Stimulated activated effector memory CD8-positive, alpha-beta T cell treated with anti-CD3 and anti-CD28 coated beads, Interleukin-12 subunit alpha, Interleukin-12 subunit beta, amount 100 ng/mL, for 72 hours (primary cell): Measurements from ENCODE around the gene SCOC.

Experiments used
- ATAC-seq: fragments of 150-1000 bp; cut with Tn5 transposase; 2 replicates; pipeline ENCODE4 v1.10.0; 2021
- DNase-seq, 2 donors: peaks; one replicate each; pipeline ENCODE4 v3.0.0; 2021 to 2022; ENCODE audit warnings: low spot score in 2 of 2
- H3K27ac Mint-ChIP-seq: one replicate; pipeline ENCODE4 v1.8.0; 2022; ENCODE audit warnings: mild to moderate bottlenecking, mixed read lengths
- H3K36me3 Mint-ChIP-seq: one replicate; pipeline ENCODE4 v1.8.0; 2022; ENCODE audit warnings: mild to moderate bottlenecking, mixed read lengths
- H3K4me1 Mint-ChIP-seq: one replicate; pipeline ENCODE4 v1.8.0; 2022; ENCODE audit warnings: mixed read lengths
- H3K4me3 Mint-ChIP-seq: one replicate; pipeline ENCODE4 v1.8.0; 2022; ENCODE audit warnings: mild to moderate bottlenecking, mixed read lengths
- H3K9me3 Mint-ChIP-seq: one replicate; pipeline ENCODE4 v1.8.0; 2022; ENCODE audit warnings: mixed read lengths

SCOC gene

DNA sequence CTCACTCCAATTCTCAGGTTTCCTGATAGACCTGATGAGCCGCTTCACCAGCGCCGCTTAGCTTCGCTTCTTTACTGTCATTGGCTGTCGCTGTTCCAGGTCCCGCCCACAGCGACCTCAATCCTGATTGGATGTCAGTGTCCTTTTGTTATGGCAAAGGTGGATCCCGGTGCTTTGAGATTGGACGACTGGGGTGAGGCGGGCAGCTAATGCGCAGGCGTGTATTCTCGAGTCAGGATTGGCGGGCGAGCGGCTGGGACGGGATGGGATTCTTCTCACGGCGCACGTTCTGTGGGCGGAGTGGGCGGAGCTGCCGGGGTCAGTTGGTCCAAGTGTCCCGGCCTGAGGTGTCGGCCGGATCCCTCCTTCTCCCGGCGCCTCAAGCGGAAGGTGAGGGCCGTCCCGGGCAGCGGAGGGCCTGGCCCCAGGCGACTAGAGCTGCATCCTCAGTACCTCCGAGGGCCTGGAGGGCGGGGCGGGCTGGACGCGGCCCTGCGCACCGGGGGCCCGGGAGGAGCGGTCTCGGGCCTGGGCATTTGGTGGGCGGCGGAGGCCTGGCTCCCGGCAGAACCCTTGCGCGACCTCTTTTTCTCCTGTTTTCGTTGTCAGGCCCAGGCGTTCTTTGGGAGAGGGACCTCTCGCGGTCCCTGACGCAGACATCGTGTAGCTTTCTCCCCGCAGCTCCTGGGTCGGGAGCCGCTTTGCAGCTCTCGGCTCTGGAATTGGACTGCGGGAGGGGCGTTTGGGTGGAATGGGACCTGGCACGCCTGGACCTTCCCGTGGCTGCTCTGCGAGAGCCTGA, at the start of gene SCOC:
SCOC (plus strand) TSS at position 319 of the 802 bp plus-strand sequence. CDS start 5,525 bp downstream, outside the sequence.
- H3K27ac Mint-ChIP-seq, result no peak within 1 kb of the TSS
- peak; percentile 94 for ATAC-seq
- H3K36me3 Mint-ChIP-seq, result no peaks in the 10 kb centered on the region
- no peak within 1 kb of the TSS for H3K4me3 Mint-ChIP-seq
- DNase-seq, result peak; percentile 85 to 97
- no peaks in the 10 kb centered on the region for H3K9me3 Mint-ChIP-seq
- H3K4me1 Mint-ChIP-seq, result peaks cover 31% of the 10 kb centered on the region

DNA sequence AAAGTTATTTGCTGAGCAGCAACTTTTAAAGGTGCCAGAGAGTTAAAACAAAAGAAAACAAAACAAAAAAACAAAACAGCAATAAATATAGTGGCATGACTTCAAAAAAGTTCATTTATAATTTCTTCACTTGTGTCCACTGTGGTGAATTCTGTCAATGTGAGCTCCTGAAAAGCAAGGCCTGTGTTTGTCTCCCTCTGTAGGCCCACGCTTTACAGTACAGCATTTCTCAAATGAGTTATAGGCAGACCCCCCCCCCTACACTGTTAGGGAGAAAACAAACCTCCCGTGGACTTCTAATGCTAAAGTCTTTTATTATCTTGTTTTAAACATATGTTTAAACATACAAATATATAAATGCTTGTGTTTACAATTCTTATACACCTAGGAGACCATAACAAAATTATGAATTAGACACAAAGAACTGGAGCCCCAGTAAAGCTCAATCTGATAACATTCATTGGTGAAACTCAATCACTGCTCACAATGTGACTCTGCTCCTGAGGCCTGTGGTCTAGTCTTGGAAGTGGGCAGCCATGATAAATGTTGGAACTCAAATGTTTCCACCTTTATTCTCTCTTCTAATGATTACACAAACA, 47.0 kb upstream of the SCOC start:
- ATAC-seq (no peak), DNase-seq (no peak)
- Mint-ChIP-seq H3K4me1 (peaks cover 4% of the 10 kb centered on the region), H3K4me3 (no peak overlapping the region), H3K27ac (no peak overlapping the region), H3K9me3 (no peaks in the 10 kb centered on the region), H3K36me3 (no peaks in the 10 kb centered on the region)

DNA sequence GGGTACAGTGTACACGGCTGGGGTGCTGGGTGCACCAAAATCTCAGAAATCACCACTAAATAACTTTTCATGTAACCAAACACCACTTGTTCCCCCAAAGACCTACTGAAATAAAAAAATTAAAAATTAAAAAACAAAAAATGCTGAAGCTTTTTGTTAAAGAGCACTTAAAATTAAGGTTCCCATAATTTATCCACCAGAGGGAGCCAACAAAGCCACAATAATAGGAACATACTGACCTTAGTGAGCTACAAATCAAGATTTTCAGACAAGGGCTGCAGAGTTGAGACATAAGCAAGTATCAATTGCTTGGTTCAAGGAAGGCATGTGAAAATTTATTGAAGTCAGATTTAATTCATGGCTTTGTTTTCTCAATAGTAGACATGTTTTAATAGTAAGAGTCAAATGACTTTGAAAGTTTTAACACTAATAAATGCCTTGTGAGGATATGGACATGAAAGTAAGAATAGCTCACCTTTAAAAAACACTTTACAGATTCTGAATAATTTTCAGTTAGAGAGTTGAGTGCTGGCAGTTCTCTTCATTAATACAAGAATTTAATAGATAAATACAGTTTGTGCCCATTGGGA, 43.0 kb upstream of the SCOC start:
- H3K27ac Mint-ChIP-seq, result no peak overlapping the region
- no peak for DNase-seq

DNA sequence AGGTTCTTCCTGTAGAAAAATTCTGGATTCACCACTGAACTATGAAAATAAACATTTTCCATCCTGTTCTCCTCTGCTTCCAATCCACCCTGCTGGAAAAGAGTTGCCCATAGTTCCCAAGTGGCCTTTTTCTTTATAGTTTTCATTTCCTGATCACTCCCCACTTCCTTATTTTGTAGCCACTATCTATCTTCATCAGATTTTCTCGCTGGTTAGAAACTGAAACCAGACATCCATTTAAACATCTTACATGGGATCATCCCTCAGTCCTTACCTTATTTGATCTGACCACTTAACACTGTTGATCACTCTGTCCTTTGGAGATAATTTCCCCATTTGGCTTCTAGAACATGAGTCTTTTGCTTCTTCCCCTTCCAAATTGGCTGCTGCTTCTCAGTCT, 42.2 kb upstream of the SCOC start:
- peaks cover 7% of the 10 kb centered on the region for H3K4me1 Mint-ChIP-seq
- ATAC-seq, result no peak

More for the DNA sequence above, 43.0 kb upstream of the SCOC start:
- Mint-ChIP-seq H3K4me1 (peaks cover 7% of the 10 kb centered on the region), H3K4me3 (no peak overlapping the region), H3K9me3 (no peaks in the 10 kb centered on the region), H3K36me3 (no peaks in the 10 kb centered on the region)
- ATAC-seq, result no peak

DNA sequence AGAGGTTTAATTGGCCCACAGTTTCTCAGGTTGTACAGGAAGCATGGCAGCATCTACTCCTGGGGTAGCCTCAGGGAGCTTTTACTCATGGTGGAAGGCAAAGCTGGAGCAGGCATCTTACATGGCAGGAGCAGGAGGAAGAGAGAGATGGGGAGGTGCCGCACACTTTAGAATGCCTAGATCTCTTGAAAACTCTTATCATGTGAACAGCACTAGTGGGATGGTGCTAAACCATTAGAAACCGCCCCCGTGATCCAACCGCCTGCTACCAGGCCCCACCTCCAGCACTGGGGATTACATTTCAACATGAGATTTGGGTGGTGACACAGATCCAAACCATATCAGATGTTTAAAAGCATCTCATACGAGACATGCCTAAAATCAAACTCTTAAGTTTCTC, 41.6 kb upstream of the SCOC start:
- Mint-ChIP-seq H3K4me1 (peaks cover 7% of the 10 kb centered on the region), H3K27ac (no peak overlapping the region), H3K9me3 (no peaks in the 10 kb centered on the region), H3K36me3 (no peaks in the 10 kb centered on the region), H3K4me3 (no peak overlapping the region)
- ATAC-seq (no peak), DNase-seq (no peak)

More for the DNA sequence above, 42.2 kb upstream of the SCOC start:
- Mint-ChIP-seq H3K27ac (no peak overlapping the region), H3K9me3 (no peaks in the 10 kb centered on the region), H3K36me3 (no peaks in the 10 kb centered on the region), H3K4me3 (no peak overlapping the region)
- DNase-seq, result no peak

DNA sequence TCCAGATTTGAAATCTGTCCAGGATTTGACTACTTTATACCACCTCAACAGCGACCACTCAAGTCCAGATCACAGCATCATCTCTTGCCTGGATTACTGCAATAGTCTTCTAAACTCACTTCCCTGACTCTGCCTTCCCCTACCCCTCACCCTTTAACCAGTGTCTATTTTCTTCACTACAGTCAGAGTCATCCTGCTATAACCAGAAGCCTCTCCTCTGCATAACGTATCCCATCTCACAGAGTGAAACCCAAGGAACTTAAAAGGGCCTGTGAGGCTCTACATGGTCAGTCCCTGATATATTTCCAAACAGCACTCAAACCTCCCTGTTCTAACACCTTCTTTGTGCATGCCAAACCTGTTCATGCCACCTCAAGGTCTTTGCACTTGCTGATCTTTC, 40.7 kb upstream of the SCOC start:
- no peak overlapping the region for H3K4me3 Mint-ChIP-seq
- no peaks in the 10 kb centered on the region for H3K9me3 Mint-ChIP-seq

DNA sequence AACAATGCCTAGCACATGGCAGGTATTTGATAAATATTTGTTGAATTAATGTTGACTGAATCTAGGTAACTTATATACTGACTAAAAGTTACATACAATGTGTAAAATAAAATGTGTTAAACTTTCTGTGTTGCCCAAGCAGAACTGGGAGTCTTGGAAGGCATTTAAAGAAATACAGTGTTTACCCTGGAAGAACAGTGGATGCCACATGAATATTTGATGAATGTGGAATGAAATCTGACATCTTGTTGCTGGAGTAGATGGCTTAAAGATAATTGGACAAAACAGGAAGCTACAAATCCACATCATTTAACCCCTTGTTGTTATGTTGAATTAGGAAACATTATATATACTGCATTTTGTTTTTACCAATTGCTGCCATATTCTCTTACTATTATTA, 39.9 kb upstream of the SCOC start:
- Mint-ChIP-seq H3K27ac (no peak overlapping the region), H3K9me3 (no peaks in the 10 kb centered on the region), H3K4me1 (peaks cover 7% of the 10 kb centered on the region), H3K4me3 (no peak overlapping the region), H3K36me3 (no peaks in the 10 kb centered on the region)
- DNase-seq, result no peak
- ATAC-seq, result no peak

More for the DNA sequence above, 40.7 kb upstream of the SCOC start:
- ATAC-seq (no peak), DNase-seq (no peak)
- H3K27ac Mint-ChIP-seq, result no peak overlapping the region
- peaks cover 7% of the 10 kb centered on the region for H3K4me1 Mint-ChIP-seq
- no peaks in the 10 kb centered on the region for H3K36me3 Mint-ChIP-seq

DNA sequence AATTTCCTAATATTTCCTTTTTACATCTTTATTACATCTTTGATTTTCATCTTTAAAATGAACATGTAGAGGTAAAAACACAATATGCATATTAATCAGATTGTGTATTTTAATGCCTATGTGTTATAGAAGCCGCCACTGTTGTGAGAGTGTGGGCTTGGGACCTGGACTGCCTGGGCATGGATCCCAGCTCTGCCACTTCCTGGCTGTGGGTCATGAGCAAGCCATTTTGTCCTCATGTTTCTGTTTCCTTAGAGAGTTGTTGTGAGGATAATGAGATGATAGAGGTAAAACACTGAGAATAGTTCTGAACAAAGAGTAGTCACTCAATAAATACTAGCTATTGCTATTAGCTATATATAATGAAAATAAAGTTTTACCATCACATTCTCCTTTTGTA, 38.4 kb upstream of the SCOC start:
- Mint-ChIP-seq H3K9me3 (no peaks in the 10 kb centered on the region), H3K4me1 (peaks cover 7% of the 10 kb centered on the region), H3K36me3 (no peaks in the 10 kb centered on the region), H3K27ac (no peak overlapping the region), H3K4me3 (no peak overlapping the region)
- ATAC-seq (no peak), DNase-seq (no peak)

DNA sequence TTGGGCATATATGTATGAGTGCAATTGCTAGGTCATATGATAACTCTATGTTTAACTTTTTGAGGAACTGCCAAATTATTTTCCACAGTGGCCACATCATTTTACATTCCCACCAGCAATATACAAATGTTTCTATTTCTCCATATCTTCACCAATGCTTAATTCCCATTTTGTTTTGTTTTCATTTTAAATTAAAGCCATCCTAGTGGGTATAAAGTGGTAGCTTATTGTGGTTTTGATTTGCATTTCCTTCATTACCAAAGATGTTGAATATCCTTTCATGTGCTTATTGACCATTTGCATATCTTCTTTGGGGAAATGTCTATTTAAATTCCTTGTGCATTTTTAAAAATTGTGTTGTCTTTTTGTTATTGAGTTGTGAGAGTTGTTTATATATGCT, 36.7 kb upstream of the SCOC start:
- DNase-seq (no peak), ATAC-seq (no peak)
- Mint-ChIP-seq H3K36me3 (no peaks in the 10 kb centered on the region), H3K4me1 (peaks cover under 1% of the 10 kb centered on the region), H3K27ac (no peak overlapping the region), H3K4me3 (no peak overlapping the region), H3K9me3 (no peaks in the 10 kb centered on the region)

DNA sequence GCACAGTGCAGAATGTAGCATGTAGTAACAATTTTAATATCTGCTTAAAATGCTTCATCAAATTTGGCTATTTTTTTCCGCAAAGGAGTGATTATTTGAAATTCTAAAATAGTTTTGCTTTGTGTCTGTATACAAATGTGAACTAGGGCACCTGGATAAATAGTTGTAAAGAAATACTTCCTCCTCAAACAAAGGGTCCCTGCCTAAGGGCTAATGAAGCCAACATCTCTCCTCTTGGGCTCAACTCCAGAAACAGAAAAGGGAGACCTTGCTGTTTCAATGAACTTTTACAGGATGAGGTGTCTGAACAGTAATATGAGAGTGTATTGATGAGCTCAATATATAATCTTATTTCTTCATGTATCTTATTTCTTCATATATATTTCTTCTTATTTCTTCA, 30.8 kb upstream of the SCOC start:
- no peak for ATAC-seq

DNA sequence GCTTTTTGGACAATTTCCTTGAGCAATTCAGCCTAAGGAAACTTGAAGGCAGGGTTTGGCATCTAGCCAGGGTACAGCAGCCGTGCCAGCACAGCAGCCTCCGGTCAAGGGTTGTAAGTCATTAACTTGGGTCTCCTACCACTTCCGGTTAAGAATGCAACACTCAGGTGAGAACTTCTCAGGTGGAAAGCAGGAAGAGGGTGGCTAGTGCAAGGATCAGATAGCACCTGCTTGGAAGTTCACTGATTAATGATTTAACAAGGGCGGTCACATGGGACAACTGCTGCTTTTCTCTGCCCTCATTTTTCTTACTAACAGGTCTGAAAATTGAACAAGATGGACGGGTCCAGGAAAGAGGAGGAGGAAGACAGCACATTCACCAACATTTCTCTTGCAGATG, 30.1 kb upstream of the SCOC start:
- Mint-ChIP-seq H3K36me3 (no peaks in the 10 kb centered on the region), H3K27ac (no peak overlapping the region), H3K9me3 (no peaks in the 10 kb centered on the region), H3K4me3 (no peak overlapping the region), H3K4me1 (no peaks in the 10 kb centered on the region)
- ATAC-seq, result no peak
- no peak for DNase-seq

More for the DNA sequence above, 30.8 kb upstream of the SCOC start:
- Mint-ChIP-seq H3K36me3 (no peaks in the 10 kb centered on the region), H3K4me3 (no peak overlapping the region), H3K27ac (no peak overlapping the region), H3K9me3 (no peaks in the 10 kb centered on the region), H3K4me1 (no peaks in the 10 kb centered on the region)
- no peak for DNase-seq

DNA sequence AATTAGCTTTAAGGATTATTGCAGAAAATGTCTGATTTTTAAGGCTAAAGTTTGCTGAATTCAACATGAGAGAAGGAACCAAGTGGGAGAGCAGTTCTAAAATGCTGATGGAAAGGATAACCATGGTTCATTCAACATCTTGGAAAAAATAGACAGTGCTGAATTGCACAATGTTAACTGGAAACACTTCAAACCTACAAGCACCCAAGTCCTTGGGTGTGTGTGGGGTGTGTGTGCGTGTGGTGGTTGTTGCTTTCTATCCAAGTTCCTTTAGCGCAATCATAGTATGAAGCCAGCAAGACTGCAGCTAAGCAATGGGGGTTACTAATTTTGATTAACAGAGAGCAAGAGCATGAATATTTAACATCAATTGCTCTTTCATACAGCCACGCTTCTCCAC, 29.3 kb upstream of the SCOC start:
- no peak for DNase-seq
- Mint-ChIP-seq H3K27ac (no peak overlapping the region), H3K9me3 (no peaks in the 10 kb centered on the region), H3K4me1 (no peaks in the 10 kb centered on the region), H3K36me3 (no peaks in the 10 kb centered on the region), H3K4me3 (no peak overlapping the region)
- no peak for ATAC-seq

DNA sequence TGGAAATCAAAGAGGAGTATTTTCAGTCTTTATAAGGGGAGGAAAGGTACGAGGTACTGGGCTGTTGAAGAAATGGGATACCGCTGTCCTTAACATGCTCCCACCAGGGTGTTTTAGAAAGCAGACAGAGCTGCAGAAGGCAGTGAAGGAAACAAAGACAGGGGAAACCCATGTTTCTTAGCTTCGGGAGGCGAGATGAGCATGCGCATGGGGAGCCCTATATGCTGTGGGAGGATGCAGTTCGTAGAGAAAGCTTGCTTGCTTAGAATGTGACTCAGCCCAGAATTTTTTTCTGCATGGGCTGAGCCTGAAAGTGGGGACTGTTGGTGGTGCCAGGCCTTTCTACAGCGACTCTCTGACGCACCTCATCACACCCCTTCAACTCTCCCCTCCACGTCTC, 28.8 kb upstream of the SCOC start:
- Mint-ChIP-seq H3K4me3 (no peak overlapping the region), H3K27ac (no peak overlapping the region), H3K4me1 (no peaks in the 10 kb centered on the region), H3K36me3 (no peaks in the 10 kb centered on the region), H3K9me3 (no peaks in the 10 kb centered on the region)
- ATAC-seq, result no peak
- DNase-seq, result no peak

DNA sequence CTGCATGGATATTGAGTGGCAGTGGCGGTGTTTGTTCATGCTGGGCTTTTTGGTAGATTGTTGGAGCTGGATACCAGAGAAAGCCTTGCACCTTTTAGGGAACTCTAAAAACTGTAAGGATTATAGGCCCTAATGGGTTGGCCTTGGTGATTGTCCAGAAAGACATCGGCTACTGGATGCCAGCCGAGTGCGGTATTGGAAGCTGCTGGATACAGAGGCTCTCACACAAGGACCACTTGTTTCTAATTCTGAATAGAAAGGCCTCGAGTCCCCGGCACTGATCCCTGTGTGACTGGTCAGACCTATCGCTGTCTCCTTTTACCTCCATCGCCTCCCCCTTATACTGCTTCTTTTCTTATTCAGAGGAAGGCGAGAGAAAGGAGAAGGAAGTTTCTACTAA, 27.3 kb upstream of the SCOC start:
- Mint-ChIP-seq H3K27ac (no peak overlapping the region), H3K4me3 (no peak overlapping the region), H3K9me3 (no peaks in the 10 kb centered on the region), H3K4me1 (no peaks in the 10 kb centered on the region), H3K36me3 (no peaks in the 10 kb centered on the region)
- ATAC-seq, result no peak
- no peak for DNase-seq

DNA sequence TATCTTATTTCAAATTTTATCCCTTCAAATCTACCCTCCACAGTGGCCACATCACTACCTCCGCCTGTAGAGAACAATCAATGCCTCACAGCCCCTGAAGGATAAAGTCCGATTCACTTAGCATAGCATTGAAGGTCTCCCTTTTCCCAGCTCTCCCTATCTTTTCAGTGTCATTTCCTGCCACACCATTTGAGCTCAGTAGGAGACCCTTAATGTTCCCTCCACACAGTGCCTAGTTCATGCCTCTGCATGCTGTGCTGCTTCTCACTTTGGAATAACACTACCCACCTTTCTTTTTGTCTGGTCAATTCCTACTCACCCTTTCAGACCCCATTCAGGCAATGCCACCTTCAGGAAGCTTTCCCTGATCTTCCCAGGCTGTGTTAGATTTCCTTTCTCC, 23.6 kb upstream of the SCOC start:
- no peak overlapping the region for H3K27ac Mint-ChIP-seq
- no peaks in the 10 kb centered on the region for H3K9me3 Mint-ChIP-seq
- DNase-seq (no peak), ATAC-seq (no peak)
- no peaks in the 10 kb centered on the region for H3K4me1 Mint-ChIP-seq
- no peak overlapping the region for H3K4me3 Mint-ChIP-seq
- H3K36me3 Mint-ChIP-seq, result no peaks in the 10 kb centered on the region
